ELR (cell line): ENCODE data around the gene PKP4.
A peak's percentile ranks its signal among the peaks of the same experiment; 100 is the strongest.

Experiments
- DNase-seq: peaks from one replicate; pipeline ENCODE4 v3.0.0-alpha.2; 2015; ENCODE audit warnings: low read depth

PKP4 gene

DNA sequence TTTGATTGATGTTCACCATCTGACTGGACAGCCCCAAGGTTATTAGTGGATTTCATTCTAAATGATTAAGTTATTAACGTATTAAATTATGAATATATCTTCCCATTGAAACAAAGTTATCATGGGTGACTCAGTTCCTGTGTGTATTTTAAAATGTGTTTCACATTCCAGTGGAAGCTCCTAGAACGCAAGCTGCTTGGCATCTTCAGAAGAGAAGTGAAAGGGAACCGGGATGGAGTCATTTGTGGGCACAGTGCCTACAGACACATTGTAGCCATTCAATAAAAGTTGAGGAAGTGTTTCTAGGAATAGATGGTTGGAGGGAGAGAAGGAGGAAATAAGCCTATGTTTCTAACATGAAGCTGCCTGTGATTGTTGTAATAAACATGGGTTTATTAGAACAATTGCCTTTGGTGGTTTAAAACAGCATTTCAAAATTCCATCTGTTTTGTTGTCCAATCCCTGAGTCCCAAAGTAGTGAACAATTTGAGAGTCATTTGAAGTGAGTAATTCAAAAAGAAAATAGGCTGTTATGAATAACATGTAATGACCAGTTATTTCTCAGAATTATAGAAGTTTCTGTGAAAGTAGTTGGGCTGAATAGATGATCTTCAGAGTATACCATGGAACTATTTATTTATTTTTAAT lies 143.5 kb downstream of the PKP4 start:
- peak; percentile 96 for DNase-seq

DNA sequence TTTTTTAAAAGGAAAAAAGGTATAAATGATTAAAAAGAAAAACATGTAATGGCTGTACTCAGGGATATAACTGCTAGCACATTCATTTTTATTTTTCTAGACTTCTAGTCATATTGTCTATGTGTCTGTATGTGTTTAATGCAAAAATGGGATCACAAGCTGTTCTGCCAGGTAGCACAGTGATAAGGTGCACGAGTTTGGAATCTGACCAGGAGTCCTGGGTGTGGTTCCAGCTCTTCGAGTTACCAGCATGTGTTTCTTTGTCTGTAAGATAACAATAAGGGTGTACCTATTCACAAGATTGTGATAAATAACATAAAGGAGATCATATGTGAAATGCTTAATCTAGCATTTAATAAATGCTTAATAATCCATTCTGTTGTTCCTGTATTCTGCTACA lies 145.3 kb downstream of the PKP4 start:
- DNase-seq: no peak

DNA sequence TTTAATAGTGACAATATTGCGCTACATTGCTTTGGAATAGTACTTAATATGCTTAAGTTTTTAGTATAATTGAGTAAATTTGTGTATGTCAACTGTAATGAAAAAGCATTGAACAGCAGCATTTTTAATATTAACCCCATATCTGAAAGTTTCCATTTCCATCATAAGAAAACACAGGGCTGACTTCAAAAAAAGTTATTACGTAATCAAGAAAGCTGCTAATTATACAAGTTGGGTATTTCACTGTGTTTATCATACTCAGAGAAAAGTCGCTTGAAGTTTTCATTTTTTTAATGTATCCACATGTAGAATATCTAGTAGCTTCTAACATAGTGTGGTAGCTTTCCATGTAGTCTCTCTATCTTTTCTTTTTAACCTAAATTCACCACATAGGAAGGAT lies 146.5 kb downstream of the PKP4 start:
- no peak for DNase-seq

DNA sequence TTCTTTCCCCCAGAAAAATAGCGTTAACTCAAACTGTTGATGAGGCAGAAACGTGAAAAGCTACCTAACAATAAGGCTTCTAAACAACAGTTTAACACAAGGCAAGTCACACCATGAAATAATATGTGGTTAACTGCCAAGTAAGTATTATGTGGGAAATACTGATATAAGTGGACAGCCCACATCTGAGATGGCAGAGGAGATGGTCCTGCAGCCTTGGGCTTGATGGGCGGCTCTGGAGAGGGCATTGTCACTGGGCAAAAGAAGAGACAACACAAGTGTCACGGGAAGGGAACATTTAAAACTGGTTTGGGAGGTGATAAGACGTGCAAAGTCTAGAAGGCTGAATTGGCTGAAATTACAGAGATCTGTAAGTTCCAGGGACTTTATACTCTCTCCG lies 147.2 kb downstream of the PKP4 start:
- DNase-seq: no peak

DNA sequence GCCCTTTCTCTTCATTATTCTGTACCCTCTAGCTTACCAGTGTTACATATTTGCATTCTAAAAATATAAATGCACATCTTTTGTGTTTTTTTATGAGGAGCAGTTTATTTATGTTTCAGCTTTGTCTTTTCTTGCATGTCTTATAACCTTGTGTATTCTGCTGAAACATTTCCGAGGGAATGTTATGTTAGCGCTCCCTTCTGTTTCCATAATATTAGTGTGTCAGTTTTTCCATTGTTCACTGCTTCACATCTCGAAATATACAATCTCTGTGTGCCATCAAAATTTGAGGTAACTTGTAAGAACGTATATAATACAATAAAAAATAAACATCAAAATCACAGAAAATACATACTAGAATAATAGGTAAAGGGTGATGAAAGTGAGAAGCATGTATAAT lies 153.3 kb downstream of the PKP4 start:
- no peak for DNase-seq

DNA sequence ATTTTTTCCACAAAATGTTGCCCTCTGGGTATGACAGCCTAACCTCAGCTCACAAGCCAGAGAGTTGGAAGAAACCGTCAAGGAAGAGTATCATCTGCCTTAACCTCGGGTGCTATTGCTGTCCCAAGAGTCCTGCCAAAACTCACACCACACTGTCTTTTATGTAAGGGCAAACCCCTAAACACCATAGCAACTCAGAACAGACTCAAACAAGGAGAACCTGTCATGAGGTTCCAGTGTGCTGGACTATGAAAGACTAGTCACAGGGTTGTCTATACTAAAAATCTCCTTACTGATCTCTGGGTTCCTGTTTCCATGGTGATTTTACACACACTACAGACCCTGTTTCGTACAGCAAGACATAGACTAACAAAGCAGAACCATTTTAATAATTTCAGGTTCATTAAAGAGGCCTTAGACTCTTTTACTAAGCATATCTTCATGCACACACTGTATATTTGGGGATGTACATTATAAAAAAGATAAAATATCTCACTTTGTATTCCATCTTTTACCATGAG lies 159.8 kb downstream of the PKP4 start:
- DNase-seq: no peak

DNA sequence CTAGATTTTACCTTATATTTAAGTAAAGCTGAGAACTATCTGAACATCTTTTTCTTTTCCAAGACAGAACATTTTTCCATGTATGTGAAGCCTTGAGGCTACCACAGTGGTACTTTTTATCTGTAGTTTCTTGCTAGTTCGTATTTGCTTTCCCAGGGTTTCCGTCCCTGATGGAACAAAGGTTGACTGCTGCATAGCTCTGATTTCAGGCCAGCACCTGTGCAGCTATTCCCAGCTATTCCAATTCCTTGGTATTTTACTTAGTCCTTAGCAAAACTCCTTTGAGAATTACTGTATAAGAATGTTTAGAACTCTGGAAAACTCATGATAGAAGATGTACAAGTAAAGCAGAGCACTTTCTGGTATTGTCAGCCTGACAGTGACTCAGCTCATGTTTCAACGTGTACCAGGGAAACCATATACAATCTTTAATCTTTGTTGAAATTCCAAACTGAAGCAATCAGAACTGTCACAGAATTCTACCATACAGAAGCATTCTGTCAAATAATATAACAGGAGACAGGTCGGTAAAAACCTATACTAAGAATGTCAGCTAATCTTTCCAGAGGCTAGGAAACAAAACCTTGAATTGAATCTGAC lies 162.2 kb downstream of the PKP4 start:
- peak; percentile 40 for DNase-seq

DNA sequence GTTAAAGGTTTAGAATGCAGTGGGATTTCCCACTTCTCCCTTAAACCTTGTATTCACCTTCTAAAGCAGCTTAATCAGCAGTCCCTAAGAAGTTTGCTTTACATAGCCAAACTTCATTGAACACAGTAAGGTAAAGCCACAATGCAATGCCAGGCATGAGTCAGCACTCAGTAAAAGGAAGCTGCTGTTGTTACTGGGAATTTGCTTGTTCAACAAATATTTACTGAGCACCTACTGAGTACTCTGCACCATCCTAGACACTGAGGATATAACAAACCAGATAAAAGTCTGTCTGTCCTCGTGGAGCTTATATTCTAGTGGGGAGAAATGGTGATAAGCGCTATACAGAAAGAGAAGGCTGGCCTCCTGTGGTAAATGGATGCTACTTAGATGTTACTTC lies 162.7 kb downstream of the PKP4 start:
- DNase-seq: peak; percentile 71

DNA sequence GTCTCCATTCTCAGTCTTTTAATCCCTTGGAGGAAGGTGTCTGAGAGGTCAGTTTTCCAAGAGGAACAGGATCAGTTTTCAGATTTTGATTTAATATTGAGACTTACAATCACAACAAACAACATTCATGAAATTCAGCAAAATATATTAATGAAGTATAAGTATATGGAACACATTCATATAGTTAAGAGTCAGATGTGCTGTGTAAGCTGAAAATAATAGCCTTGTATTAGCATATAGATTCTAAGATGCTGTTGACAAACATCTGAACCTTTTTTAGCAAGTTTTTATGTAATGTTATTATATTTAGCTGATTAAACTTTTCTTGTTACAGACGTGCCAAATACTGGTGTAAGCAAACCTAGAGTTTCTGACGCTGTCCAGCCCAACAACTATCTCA lies 163.9 kb downstream of the PKP4 start:
- DNase-seq: no peak

DNA sequence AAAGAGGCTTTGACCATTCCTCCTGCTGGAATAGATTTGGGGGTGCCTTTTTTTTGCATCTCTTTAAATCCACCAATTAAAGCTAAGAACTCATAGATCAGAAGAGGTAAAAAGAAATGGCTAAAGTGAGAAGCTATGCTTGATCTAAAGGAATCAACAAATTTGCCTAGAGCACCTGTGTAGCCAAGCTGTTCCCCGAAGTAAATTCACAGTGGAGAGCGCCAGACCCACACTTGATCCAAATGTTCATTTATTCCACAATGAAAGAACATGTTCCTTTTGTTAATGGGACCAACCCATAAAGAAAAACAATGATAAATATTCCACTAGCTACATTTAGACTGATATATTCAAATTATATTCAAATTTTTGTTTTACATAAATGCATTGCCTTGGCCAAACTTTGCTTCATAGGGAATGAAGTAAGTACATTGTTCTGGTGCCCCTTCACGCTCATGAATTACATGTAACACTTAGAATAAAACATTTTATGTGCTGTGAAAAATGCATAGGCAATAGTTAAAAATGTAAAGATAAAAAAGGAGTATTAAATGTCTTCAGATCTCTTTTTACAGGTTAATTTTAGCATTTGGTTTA lies 167.4 kb downstream of the PKP4 start:
- no peak for DNase-seq

DNA sequence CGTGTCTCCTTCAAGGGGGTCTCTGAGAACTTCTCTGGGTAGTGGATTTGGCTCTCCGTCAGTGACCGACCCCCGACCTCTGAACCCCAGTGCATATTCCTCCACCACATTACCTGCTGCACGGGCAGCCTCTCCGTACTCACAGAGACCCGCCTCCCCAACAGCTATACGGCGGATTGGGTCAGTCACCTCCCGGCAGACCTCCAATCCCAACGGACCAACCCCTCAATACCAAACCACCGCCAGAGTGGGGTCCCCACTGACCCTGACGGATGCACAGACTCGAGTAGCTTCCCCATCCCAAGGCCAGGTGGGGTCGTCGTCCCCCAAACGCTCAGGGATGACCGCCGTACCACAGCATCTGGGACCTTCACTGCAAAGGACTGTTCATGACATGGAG lies 168.2 kb downstream of the PKP4 start:
- DNase-seq: no peak

DNA sequence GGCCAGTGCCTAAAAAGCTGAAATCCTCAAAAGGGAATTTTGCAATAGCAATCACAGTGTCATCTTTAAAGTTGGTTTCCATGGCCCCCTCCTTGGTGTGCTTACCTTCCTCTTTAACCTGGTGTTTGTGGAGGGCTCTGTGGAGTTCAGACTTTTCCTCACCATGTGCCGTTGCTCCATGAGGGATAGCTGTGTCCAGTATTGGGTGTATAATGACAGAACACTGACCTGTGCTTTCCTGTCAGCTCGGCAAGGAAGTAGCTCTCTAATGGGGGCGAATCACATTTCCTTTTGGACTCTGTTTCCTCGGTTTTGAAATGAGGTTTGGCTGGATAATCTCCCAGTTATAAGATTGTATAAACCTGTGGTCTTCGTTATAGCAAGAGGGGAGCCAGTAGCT lies 172.4 kb downstream of the PKP4 start:
- no peak for DNase-seq

DNA sequence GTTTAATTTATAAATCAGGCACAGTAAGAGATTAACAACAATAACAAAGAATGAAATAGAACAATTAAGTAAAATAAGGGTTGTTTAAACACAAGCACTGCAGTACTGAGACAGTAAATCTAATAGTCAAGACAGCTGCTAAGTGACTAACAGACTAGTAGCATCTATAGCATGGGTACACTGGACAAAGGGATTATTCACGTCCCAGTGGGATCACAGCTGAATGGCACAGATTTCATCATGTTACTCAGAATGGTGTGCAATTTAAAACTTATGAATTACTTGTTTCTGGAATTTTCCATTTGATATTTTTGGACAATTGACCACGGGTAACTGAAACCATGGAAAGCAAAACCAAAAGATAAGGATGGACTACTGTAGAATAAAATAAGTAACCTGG lies 176.5 kb downstream of the PKP4 start:
- DNase-seq: no peak

DNA sequence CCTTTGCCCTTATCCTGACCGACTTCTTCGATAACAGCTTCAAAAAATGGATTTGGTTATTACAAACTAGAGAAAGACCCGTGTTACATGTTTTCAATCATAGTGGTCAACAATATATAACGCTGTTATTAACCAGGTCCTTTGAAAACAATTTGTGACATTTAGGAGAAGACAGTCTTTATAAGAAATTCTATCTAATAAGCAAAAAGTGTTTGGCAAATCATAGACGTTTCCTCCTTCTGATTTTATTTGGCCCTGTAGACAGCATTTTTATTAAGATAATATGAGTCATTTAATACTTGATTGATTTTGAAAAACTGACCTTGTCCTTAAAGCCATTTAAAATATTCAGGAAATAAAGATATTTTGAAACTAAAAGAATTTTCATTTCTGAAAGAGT lies 177.9 kb downstream of the PKP4 start:
- no peak for DNase-seq

DNA sequence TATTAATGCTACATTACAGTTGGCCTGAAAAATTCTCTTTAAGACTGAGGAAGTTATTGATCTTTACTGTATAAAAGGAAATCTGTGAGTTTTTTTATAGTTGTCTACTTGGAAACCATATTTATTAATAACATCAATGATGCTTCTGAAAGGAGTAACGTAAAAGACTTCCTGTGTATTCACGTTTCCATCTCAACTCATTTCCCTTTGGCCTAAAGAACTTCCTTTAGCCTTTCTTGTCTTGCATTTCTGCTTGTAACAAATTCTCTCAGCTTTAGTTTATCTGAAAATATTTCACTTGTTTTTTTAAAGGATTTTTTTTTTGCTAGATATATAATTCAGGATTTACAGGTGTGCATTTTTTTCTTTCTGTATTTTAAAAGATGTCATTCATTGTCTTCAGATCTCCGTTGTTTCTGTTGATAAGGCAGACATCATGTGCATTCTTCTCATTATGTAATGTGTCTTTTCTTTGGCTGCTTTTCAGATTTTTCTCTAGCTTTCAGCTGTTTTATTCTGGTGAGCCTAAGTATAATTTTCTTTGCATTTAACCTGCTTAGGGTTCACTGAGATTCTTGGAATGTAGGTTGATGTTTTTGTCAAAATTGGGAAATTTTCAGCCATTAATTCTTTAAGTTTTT lies 179.3 kb downstream of the PKP4 start:
- no peak for DNase-seq

DNA sequence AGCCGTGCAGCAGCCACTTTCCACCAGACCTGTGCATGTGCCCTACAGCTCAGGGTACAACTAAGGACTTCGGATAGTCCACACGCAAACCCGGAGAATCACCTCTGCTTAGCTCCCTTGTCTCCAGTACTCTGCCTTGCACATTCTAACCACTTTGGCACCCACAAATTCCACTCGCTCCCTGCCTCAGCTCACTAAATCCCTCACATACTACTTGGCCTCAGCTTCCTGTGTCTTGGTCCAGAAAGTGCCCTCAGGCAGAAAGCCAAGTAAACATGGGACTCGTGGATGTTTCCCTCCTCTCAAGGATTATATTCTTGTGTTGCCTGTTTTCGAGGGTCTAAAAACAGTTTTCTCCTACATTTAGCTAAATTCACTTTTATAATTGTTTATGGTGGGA lies 180.6 kb downstream of the PKP4 start:
- peak; percentile 24 for DNase-seq

DNA sequence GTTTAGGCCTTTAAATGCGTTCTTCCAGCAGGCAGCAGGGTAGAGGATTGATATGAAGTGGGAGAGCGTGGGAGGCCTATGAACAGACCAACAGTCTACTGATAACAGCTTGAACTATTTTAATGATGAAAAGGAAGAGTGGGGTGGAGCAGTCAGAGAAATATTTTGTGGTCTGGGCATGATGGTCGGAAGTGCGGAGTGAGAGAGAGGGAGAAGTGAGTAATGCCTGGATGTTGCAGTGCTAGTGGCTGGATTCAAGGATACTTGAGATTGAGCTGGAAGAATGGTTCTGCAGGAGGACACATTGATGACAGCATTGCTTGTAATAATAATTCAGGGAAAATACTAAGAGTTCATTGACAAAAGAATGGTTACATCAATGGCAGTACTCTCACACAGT lies 187.4 kb downstream of the PKP4 start:
- DNase-seq: peak; percentile 90

DNA sequence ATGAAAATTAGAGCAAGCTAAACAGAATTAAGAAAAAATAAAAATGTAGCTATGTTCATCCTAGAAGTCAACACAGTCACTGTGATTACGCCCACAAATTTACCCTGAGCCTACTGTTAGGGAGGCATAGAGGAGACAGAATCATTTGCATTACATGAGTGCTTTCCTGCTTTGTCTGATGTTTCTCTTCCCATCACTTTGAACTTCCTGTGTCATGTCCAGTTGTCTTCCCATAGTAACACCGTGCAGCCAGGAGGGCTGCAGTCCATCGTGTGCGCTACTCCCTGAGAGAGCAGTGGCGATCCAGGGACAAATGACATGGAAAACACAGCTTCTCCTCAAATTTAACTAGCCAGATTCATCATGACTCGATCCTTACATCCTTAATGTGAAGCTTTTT lies 188.5 kb downstream of the PKP4 start:
- no peak for DNase-seq

DNA sequence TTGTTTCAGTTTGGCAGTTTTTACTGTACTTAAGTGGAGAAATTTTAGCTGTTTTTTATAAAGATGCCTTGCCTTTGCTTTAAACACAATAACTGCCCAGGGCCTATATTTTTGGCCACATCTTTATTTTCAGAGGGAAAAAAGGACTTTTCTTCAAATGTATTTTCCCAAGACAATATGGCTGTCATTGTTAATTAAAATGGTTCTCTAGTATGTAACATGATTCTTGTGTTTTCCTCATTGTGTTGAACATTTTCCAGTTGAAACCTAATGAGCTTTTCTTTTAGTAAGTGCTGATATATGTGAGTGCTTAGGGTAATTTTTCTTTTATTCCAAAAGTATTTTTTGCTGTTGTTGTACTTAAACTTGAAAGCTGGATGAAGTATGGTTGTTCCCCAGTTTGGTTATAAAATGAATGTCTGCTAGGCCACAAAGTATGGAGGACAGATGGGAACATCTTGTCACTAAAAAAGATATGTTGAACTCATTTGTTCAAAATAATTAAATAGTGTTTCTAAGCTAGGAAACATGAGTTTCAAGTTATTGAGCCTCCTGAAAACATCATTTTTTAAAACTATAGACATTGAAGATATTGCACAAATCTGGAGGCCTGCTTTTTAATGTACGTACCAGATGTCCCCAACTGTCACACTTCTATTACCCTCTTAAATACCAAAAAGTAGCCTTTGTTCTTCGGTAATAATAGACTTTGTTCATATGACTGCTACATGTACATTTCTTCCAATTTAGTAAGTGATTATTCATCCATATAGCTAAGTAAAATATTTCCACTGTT lies 190.9 kb downstream of the PKP4 start:
- DNase-seq: no peak

DNA sequence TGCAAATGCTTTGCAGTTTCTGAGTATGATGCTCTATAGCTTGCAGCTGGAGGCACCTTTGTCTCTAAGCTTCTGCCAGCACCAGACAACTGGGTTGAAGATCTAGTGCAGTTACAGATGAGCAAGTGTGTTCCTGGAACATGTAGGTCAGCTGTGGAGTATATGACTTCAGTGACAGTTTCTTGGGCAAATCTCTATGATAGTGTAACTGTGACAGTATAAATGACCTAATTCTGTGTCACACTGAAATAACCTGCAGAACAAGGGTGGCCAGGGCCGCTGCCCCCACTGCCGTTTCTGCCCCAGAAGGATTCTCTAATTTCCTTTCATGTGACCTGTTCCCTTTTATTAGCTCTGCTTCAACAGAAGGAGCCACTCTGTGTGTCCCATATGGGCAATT lies 193.1 kb downstream of the PKP4 start:
- no peak for DNase-seq

DNA sequence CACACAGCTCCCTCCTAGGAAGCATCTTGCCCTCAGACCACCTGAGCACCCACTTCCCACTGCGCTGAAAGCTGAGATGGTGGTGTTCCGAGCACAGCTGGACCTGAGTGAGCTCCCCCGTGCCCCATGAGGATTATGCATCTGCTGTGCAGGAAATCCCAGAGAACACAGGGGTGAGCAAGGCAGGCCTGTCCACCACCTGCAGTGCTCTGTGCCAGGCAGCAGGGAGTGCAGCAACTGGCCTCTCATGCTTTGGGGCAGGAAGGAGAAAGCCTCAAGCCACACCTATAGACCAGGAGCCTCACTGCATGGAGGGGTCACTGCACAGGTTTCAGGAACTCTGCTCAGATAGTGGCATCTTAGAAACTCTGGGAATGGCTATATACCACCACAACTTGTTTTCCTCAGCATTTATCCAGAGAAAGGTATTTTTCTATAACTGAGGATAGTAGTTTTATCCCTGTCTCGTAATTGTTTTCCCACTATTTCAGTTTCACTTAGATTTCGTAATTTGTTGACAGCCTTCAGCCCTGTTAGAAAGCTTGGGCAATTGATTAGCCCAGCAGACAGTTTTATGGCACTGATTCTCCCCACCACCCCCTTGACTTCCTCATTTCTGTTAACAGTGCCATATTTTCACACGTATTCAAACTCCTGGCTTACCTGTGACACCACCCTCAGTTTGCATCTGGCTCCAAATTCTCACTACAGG lies 194.1 kb downstream of the PKP4 start:
- no peak for DNase-seq
